MCF 10A (cell line): ENCODE data around the gene UNC93A. TPM values are rescaled to one million over a fixed set of nuclear protein-coding genes. Genes with fewer than 3 reads are reported as not detected.
"Not testable (repeated sequence)": the region's sequence is repeated elsewhere in the genome, so short reads cannot be mapped to it uniquely, and the experiment has no call there.

Experiments used
- BruUV-seq: library from RNA; stranded (reverse); fragments of 400-500 nt; replicated peaks from 2 replicates; lab custom pipeline; 2021; lab: Mats Ljungman, UMichigan
- CTCF ChIA-PET: fragments of 300-600 bp; sonication (Branson Sonifier 250); formaldehyde crosslinking; extraction: SDS; loops from one replicate; lab custom pipeline; 2021; ENCODE audit warnings: antibody characterized with exemption, inconsistent platforms; lab: Yijun Ruan, JAX
- POLR2A ChIA-PET: fragments of 300-600, 350-650 bp; sonication (Branson Sonifier 250); formaldehyde crosslinking; extraction: SDS; loops from one replicate; lab custom pipeline; 2020; ENCODE audit warnings: antibody characterized with exemption, inconsistent platforms; lab: Yijun Ruan, JAX
- DNase-seq: peaks from one replicate; pipeline ENCODE4 v3.0.0-alpha.2; 2018; ENCODE audit not compliant: unreplicated experiment
- H3K27ac Mint-ChIP-seq: one replicate; pipeline ENCODE4 v1.8.0; 2022; ENCODE audit warnings: mild to moderate bottlenecking, low read depth, mixed read lengths; ENCODE audit not compliant: unreplicated experiment
- H3K27me3 Mint-ChIP-seq: one replicate; pipeline ENCODE4 v1.8.0; 2022; ENCODE audit warnings: mixed read lengths; ENCODE audit not compliant: insufficient read depth, unreplicated experiment
- H3K36me3 Mint-ChIP-seq: one replicate; pipeline ENCODE4 v1.8.0; 2022; ENCODE audit warnings: mild to moderate bottlenecking, moderate library complexity, mixed read lengths; ENCODE audit not compliant: insufficient read depth, unreplicated experiment
- H3K4me1 Mint-ChIP-seq: one replicate; pipeline ENCODE4 v1.8.0; 2022; ENCODE audit warnings: mixed read lengths; ENCODE audit not compliant: insufficient read depth, unreplicated experiment
- H3K4me3 Mint-ChIP-seq: one replicate; pipeline ENCODE4 v1.8.0; 2022; ENCODE audit warnings: mild to moderate bottlenecking, moderate library complexity, mixed read lengths; ENCODE audit not compliant: unreplicated experiment
- H3K9me3 Mint-ChIP-seq: one replicate; pipeline ENCODE4 v1.8.0; 2022; ENCODE audit warnings: mixed read lengths; ENCODE audit not compliant: unreplicated experiment
- CTCF ChIP-seq: fragments of 200-600 bp; IDR thresholded peaks from one replicate; pipeline ENCODE4 v1.8.0; 2022; ENCODE audit warnings: antibody characterized with exemption, mild to moderate bottlenecking; ENCODE audit not compliant: unreplicated experiment
- intact Hi-C: fragments of 100-400 bp; cut with micrococcal nuclease; formaldehyde crosslinking; loops from 2 replicates; pipeline ENCODE4 v1.14.1; 2022
- total RNA-seq: library from RNA; stranded (reverse); gene quantifications from 2 replicates; pipeline ENCODE4 v1.2.3, GENCODE V29; 2022

The UNC93A gene
- total RNA-seq, 1 experiment from 2014 or later: not detected

- H3K4me3 Mint-ChIP-seq, intact Hi-C loops, H3K27ac Mint-ChIP-seq, H3K36me3 Mint-ChIP-seq, CTCF ChIA-PET, H3K4me1 Mint-ChIP-seq, BruUV-seq, H3K27me3 Mint-ChIP-seq, POLR2A ChIA-PET, H3K9me3 Mint-ChIP-seq: not testable (repeated sequence)
- peak; percentile 20 for DNase-seq
Observed at GRCh38 chr6:167319856-167320753, 29.0 kb downstream of the UNC93A start.

GRCh38 chr6:167320754-167321056 lies 29.6 kb downstream of the UNC93A start:
- H3K27ac Mint-ChIP-seq, H3K4me3 Mint-ChIP-seq, intact Hi-C loops, POLR2A ChIA-PET, H3K36me3 Mint-ChIP-seq, H3K27me3 Mint-ChIP-seq, BruUV-seq, H3K4me1 Mint-ChIP-seq, H3K9me3 Mint-ChIP-seq, DNase-seq, CTCF ChIA-PET: not testable (repeated sequence)

- H3K9me3 Mint-ChIP-seq, intact Hi-C loops, POLR2A ChIA-PET, H3K4me3 Mint-ChIP-seq, BruUV-seq, H3K27ac Mint-ChIP-seq, H3K27me3 Mint-ChIP-seq, DNase-seq, H3K4me1 Mint-ChIP-seq, H3K36me3 Mint-ChIP-seq, CTCF ChIA-PET: not testable (repeated sequence)
Observed at GRCh38 chr6:167321185-167321584, 30.1 kb downstream of the UNC93A start.

GRCh38 chr6:167323111-167323510 lies 32.0 kb downstream of the UNC93A start:
- Mint-ChIP-seq H3K9me3 (no peaks in the 10 kb centered on the region), H3K36me3 (no peaks in the 10 kb centered on the region), H3K27ac (no peak overlapping the region), H3K4me1 (no peaks in the 10 kb centered on the region), H3K4me3 (no peak overlapping the region), H3K27me3 (peaks cover 19% of the 10 kb centered on the region)
- intact Hi-C loops: no loop called here
- ChIA-PET CTCF (no interaction called here), POLR2A (no interaction called here)
- no TSS peak for BruUV-seq
- DNase-seq: no peak
- no peak for TF ChIP-seq CTCF

- DNase-seq: no peak
- no peak overlapping the region for H3K27ac Mint-ChIP-seq
- intact Hi-C loops: no loop called here
- TF ChIP-seq CTCF: no peak
- POLR2A ChIA-PET: no interaction called here
- H3K4me3 Mint-ChIP-seq: no peak overlapping the region
- no peaks in the 10 kb centered on the region for H3K4me1 Mint-ChIP-seq
- H3K9me3 Mint-ChIP-seq: no peaks in the 10 kb centered on the region
- H3K27me3 Mint-ChIP-seq: peaks cover 25% of the 10 kb centered on the region
- H3K36me3 Mint-ChIP-seq: no peaks in the 10 kb centered on the region
- CTCF ChIA-PET: interaction anchor here (0.8 kb wide), 1 partner anchor 88 kb away, joined by 3 read pairs; no protein-coding TSS in a partner anchor
- no TSS peak for BruUV-seq
Observed at GRCh38 chr6:167324111-167324510, 33.0 kb downstream of the UNC93A start.
